ENCODE results near the gene ITGB6.
A peak's percentile ranks its signal among the peaks of the same experiment; 100 is the strongest.

ITGB6 gene

GRCh38 chr2:160210599-160211138 lies 10.6 kb upstream of the ITGB6 start:
- ATAC-seq, result peak; percentile 14
- TF ChIP-seq TCF4 (CRISPR knock-in tag; IDR thresholded peaks at IDR 0.05; ENCODE audit: borderline replicate concordance), result no peak

- ATAC-seq, result peak; percentile 54
- TF ChIP-seq POU6F1 (CRISPR knock-in tag; IDR thresholded peaks at IDR 0.05; ENCODE audit: borderline replicate concordance, low read depth) (no peak), PPARA (CRISPR knock-in tag; IDR thresholded peaks at IDR 0.05; ENCODE audit: borderline replicate concordance) (no peak), ZC3H10 (CRISPR knock-in tag; IDR thresholded peaks at IDR 0.05) (no peak), ARNTL (CRISPR knock-in tag; IDR thresholded peaks at IDR 0.05; ENCODE audit: borderline replicate concordance, low read depth) (no peak), SNAI2 (CRISPR knock-in tag; IDR thresholded peaks at IDR 0.05) (no peak), RARB (CRISPR knock-in tag; IDR thresholded peaks at IDR 0.05) (no peak), ZFP30 (CRISPR knock-in tag; IDR thresholded peaks at IDR 0.05) (no peak), ISL1 (CRISPR knock-in tag; IDR thresholded peaks at IDR 0.05) (peak; percentile 72), TCF4 (CRISPR knock-in tag; IDR thresholded peaks at IDR 0.05; ENCODE audit: borderline replicate concordance) (no peak), ZFP3 (CRISPR knock-in tag; IDR thresholded peaks at IDR 0.05) (0 out of 2 replicates have a peak, but pooled peaks have one; percentile 18)
Measured at GRCh38 chr2:160209516-160209856, 9.4 kb upstream of the ITGB6 start.

GRCh38 chr2:160208655-160209515 lies 8.8 kb upstream of the ITGB6 start:
- ATAC-seq, result no peak
- 0 out of 2 replicates have a peak, but pooled peaks have one; percentile 18 for TF ChIP-seq GLIS3 (CRISPR knock-in tag; IDR thresholded peaks at IDR 0.05)
- no peak for TF ChIP-seq ZNF70 (CRISPR knock-in tag; IDR thresholded peaks at IDR 0.05)

GRCh38 chr2:160207804-160208654 lies 8.0 kb upstream of the ITGB6 start:
- 0 out of 2 replicates have a peak, but pooled peaks have one; percentile 53 for TF ChIP-seq CREB5 (CRISPR knock-in tag; IDR thresholded peaks at IDR 0.05; ENCODE audit: low read depth)
- TF ChIP-seq POU6F1 (CRISPR knock-in tag; IDR thresholded peaks at IDR 0.05; ENCODE audit: borderline replicate concordance, low read depth), result peak; percentile 88; the same call in 1 of the 2 replicates
- TF ChIP-seq SNAI2 (CRISPR knock-in tag; IDR thresholded peaks at IDR 0.05), result no peak
- TF ChIP-seq TOX (CRISPR knock-in tag; IDR thresholded peaks at IDR 0.05; ENCODE audit: borderline replicate concordance), result no peak
- TF ChIP-seq ZC3H10 (CRISPR knock-in tag; IDR thresholded peaks at IDR 0.05), result no peak
- peak; percentile 52; the same call in 1 of the 2 replicates for TF ChIP-seq TCF4 (CRISPR knock-in tag; IDR thresholded peaks at IDR 0.05; ENCODE audit: borderline replicate concordance)
- TF ChIP-seq ISL1 (CRISPR knock-in tag; IDR thresholded peaks at IDR 0.05), result peak; percentile 60
- peak; percentile 85 for ATAC-seq

GRCh38 chr2:160207271-160207670 lies 7.2 kb upstream of the ITGB6 start:
- no peak for TF ChIP-seq PATZ1 (CRISPR knock-in tag; IDR thresholded peaks at IDR 0.05; ENCODE audit: borderline replicate concordance)
- TF ChIP-seq TSHZ2 (CRISPR knock-in tag; IDR thresholded peaks at IDR 0.05), result no peak
- no peak for TF ChIP-seq GLIS3 (CRISPR knock-in tag; IDR thresholded peaks at IDR 0.05)
- TF ChIP-seq RARB (CRISPR knock-in tag; IDR thresholded peaks at IDR 0.05), result no peak
- no peak for TF ChIP-seq TOX (CRISPR knock-in tag; IDR thresholded peaks at IDR 0.05; ENCODE audit: borderline replicate concordance)
- TF ChIP-seq ZFP30 (CRISPR knock-in tag; IDR thresholded peaks at IDR 0.05), result no peak
- no peak for TF ChIP-seq CSDC2 (CRISPR knock-in tag; IDR thresholded peaks at IDR 0.05)
- no peak for TF ChIP-seq ZFP3 (CRISPR knock-in tag; IDR thresholded peaks at IDR 0.05)
- no peak for TF ChIP-seq ZNF565 (CRISPR knock-in tag; conservative IDR thresholded peaks at IDR 0.05; ENCODE audit: low read depth)
- TF ChIP-seq CREB5 (CRISPR knock-in tag; IDR thresholded peaks at IDR 0.05; ENCODE audit: low read depth), result no peak
- ATAC-seq, result no peak
